GM13977 (cell line): Measurements from ENCODE around the gene ARG2.
"Not testable (repeated sequence)": the region's sequence is repeated elsewhere in the genome, so short reads cannot be mapped to it uniquely, and the experiment has no call there.

ENCODE experiments used
- DNase-seq: peaks from one replicate; pipeline ENCODE4 v3.0.0; 2012; ENCODE audit warnings: low spot score
- in situ Hi-C: fragments of 300-500 bp; cut with MboI; formaldehyde crosslinking; loops from one replicate; pipeline ENCODE4 v1.12.0; 2022; ENCODE audit warnings: low sequenced_read_pairs, low pct_unique_long_range_greater_than_20kb, mixed read lengths, inconsistent platforms; ENCODE audit not compliant: unreplicated experiment
- TF ChIP-seq, protein P1 (sequence below): IDR thresholded peaks from 2 replicates; pipeline ENCODE4 v1.5.1; 2012; ENCODE audit warnings: mild to moderate bottlenecking, control low read depth; ENCODE audit not compliant: insufficient read depth; ENCODE audit errors: extremely low read depth, missing control alignments

ARG2 gene

DNA sequence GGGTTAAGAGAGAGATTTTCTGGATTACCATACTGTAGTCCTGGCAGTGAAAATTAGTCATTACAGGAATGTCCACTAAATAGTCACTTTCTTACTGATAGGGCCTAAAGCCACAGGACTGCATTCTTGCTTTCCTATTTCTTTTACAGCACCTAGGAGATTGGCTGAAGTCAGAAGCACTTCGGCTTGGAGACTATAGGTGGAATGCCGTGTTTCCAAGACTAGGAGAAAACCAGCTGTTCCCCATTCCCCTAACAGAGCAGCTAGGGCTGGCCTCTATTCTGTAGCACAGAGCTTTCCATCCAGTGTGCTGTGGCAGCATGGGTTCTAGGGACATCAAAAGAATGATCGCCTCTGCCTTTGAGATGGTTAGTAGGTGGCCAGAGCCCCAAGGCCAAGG lies 34.7 kb upstream of the ARG2 start:
- DNase-seq = no peak
- TF ChIP-seq, protein P1, sequence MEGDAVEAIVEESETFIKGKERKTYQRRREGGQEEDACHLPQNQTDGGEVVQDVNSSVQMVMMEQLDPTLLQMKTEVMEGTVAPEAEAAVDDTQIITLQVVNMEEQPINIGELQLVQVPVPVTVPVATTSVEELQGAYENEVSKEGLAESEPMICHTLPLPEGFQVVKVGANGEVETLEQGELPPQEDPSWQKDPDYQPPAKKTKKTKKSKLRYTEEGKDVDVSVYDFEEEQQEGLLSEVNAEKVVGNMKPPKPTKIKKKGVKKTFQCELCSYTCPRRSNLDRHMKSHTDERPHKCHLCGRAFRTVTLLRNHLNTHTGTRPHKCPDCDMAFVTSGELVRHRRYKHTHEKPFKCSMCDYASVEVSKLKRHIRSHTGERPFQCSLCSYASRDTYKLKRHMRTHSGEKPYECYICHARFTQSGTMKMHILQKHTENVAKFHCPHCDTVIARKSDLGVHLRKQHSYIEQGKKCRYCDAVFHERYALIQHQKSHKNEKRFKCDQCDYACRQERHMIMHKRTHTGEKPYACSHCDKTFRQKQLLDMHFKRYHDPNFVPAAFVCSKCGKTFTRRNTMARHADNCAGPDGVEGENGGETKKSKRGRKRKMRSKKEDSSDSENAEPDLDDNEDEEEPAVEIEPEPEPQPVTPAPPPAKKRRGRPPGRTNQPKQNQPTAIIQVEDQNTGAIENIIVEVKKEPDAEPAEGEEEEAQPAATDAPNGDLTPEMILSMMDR = no peak
- in situ Hi-C loops = no loop called here

DNA sequence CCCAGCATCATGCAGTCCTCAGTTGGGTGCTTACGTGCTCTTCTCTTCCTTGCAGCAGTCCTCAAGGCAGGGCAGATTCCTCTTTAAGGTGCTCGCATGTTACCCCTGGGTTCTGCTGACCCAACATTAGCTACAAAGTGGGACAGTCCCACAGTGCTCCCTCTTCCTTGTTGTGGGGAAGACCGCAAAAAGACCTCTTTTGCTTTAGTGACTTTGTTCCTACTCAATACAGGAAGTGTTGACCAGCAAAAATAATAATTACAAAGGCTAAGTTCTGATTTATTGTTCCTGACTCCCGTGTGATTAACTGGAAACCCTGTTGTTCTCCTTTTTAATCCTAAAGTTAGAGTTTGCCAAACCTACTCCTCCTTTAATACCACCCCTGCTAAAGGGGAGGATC lies 33.4 kb upstream of the ARG2 start:
- TF ChIP-seq, protein P1 = no peak
- no peak for DNase-seq
- in situ Hi-C loops = no loop called here

DNA sequence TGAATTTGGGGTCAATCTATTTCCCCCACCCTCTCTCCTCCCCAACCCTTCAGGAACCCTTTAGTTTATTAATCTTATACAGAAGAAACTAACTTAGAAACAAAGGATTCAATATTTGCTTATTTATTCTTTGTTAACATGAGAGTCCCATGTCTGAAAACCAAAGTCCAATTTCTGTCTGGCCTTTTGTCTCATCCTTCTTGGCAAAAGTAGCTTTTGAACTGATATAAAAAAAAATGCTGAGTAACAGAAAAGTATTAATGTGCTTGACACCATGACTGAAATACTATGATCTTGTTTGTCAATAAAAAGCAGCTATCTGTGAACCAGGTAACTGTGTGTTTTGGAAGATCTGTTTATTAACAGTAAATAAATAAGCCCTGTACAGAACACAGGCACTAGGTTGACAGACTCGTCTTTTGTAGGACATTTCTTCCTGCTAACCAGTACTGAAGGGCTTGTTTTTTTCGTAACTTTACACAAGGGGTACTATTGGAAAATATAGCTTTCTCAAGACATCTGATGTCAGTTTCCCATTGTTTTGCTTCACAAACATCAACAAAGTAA lies 30.4 kb upstream of the ARG2 start:
- no peak for DNase-seq
- in situ Hi-C loops = no loop called here

DNA sequence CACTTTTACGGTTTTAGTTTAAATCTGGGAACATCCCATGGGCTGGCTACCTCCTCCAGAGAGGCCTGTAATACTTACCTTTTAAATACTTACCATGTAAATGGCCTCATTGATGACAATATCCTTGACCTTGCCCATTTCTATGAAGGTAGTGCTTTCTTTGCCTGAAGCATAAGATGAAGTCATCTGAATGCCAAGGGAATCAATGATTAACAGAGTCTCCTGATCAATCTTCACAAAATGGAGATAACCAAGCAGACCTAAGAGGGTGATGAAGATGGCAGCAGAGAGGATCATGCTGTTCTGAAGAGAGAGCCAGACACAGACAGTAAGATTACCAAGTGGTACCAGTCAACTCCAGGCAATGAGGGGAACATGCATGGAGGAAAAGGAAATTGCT lies 26.1 kb upstream of the ARG2 start:
- DNase-seq, in situ Hi-C loops: not testable (repeated sequence)

More for the DNA sequence above, 30.4 kb upstream of the ARG2 start:
- TF ChIP-seq, protein P1 = no peak

DNA sequence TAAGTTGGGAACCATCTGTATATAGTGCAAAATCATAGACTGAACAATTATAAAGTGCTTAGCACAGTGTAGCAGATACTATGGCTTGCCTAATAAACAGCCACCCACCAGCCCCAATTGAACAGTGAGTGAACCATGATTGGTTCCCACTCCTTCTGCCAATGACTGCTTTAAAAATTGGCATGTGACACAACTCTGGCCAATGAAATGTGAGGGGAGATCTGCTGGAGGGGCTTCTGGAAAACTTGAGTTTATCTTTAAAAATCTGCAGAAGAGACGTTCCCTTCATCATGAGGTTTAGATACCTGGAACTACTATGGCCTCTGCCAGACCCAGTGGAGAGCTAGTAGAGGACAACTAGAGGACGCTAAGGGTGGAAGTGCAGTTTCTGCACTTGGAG lies 24.3 kb upstream of the ARG2 start:
- in situ Hi-C loops = no loop called here
- no peak for DNase-seq
- TF ChIP-seq, protein P1 = no peak

DNA sequence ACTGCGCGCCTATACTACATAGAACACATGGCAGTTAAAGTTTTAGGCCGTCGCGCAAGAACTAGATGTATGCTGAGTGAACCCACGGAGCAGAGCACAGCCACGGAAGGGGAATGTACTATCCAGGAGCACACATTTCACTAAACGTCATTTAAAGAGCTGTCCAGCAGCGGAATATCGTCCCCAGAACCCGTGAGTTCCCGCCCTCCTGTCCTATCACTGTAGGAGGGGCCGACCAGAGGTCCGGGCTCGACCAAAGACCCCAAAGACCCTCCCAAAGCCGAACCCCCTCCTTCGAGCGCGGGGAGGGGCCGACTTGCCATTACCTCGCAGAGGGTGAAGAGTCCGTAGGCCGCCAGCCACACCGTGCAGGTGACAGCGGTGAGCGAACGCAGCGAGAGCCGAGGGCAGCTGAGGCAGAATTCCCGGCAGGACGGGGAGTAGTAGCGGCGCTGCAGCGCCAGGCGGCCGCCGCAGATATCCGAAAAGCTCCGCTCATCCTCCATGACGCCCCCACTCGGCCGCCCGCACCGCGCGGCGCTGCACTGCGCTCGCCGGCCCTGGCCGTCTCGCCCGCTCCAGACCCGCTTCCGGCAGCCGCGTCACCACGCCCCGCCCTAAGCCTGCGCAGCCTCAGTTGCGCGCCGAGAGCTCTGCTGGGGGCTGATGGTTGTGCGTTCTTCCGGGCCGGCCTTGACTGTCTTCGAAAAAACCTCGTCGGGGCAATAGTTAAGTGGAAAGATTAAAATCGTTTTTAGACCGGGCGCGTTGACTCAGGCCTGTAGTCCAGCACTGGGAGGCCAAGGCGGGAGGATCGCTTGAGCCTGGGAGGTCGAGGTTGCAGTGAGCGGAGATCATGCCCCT lies 19.8 kb upstream of the ARG2 start, which contains the start of gene PIGH:
PIGH (minus strand) TSS at position 571 of the 864 bp plus-strand sequence; CDS start at position 506, 65 bp downstream.
- in situ Hi-C loops = no loop called here
- peak; percentile 95 for DNase-seq
- TF ChIP-seq, protein P1 = peak; percentile 65

DNA sequence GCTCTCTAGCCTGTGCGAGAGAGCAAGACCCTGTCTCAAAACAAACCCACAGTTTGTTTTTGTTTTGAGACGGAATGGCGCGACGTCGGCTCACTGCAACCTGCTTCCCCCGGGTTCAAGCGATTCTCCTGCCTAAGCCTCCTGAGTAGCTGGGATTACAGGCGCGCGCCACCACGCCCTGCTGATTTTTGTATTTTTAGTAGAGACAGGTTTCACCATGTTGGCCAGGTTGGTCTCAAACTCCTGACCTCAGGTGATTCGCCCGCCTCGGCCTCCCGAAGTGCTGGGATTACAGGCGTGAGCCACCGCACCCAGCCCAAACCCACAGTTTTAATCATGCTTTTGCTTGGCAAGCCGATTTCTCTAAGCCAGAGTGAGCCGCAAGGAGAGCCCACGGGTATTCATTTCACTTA lies 19.2 kb upstream of the ARG2 start:
- DNase-seq, in situ Hi-C loops: not testable (repeated sequence)

DNA sequence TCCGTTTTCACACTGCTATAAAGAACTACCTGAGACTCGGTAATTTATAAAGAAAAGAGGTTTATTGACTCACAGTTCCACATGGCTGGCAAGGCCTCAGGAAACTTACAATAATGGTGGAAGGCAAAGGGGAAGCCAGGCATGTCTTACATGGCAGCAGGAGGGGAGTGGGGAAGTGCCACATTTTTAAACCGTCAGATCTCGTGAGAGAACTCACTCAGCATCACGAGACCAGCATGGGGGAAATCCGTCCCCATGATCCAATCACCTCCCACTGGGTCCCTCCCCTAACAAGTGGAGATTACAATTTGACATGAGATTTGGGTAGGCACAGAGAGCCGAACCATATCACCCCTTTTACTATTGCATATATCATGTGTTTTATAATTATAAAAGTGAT lies 17.6 kb upstream of the ARG2 start:
- DNase-seq = no peak
- in situ Hi-C loops = no loop called here
- TF ChIP-seq, protein P1 = no peak
